ENCODE results near the gene CEP112. TPM values are rescaled to one million over a fixed set of nuclear protein-coding genes. Genes with fewer than 3 reads are reported as not detected.

CEP112 gene
- total and polyA plus RNA-seq, 2 of the 8 experiments (the other 6 are each of a cell fraction or from before 2014, with no cell fraction given), result 0.62 to 3.1 TPM

DNA sequence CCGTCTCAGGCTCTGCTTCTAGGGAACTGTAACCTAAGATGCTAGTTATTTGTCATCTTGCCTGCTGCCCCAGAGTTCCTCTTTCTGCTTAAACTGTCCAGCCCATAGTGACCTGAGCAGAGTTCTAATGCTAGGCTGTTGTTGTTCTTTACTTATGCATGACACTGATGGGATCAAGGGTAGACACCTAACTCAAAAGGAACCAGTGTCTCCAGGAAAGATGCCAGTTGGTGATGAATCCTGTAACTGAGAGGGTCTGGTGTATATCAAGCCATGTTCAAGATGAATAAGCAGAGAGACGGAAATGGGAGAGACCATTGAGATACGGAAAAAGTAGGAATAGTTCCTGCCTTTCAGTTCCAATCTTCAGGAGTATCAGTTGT is 23.6 kb upstream of the CEP112 start (continued):
- TF ChIP-seq GABPA (IDR thresholded peaks at IDR 0.05; ENCODE audit: borderline replicate concordance, insufficient read depth, low read length), result no peak
- no peak for TF ChIP-seq POLR2A (IDR thresholded peaks at IDR 0.05; ENCODE audit: control extremely low read depth in 1 of 2, low read depth in 2 of 2, low read length in 2 of 2)
- no peak for TF ChIP-seq CHD7 (IDR thresholded peaks at IDR 0.05; ENCODE audit: insufficient replicate concordance, low read length)
- TF ChIP-seq CREB1 (IDR thresholded peaks at IDR 0.05), result no peak
- TF ChIP-seq HDAC6 (IDR thresholded peaks at IDR 0.05; ENCODE audit: low read depth, low read length), result no peak
- TF ChIP-seq NANOG (IDR thresholded peaks at IDR 0.05; ENCODE audit: insufficient read depth, low read depth, low read length, poor library complexity, severe bottlenecking), result no peak
- TF ChIP-seq EP300 (IDR thresholded peaks at IDR 0.05; ENCODE audit: borderline replicate concordance in 1 of 2, low read depth in 2 of 2, low read length in 2 of 2), result no peak

Data from H1 (cell line).